Activated naive CD8-positive, alpha-beta T cell treated with anti-CD3 and anti-CD28 coated beads, Interleukin-2, amount 50 U/mL, for 24 hours (primary cell): ENCODE results near the gene UPF1.
"Not testable (repeated sequence)": the region's sequence is repeated elsewhere in the genome, so short reads cannot be mapped to it uniquely, and the experiment has no call there.

Experiments used
- ATAC-seq: fragments of 150-1000 bp; cut with Tn5 transposase; one replicate; pipeline ENCODE4 v1.10.0; 2021
- DNase-seq: peaks from one replicate; pipeline ENCODE4 v3.0.0; 2021
- H3K27ac Mint-ChIP-seq: one replicate; pipeline ENCODE4 v1.8.0; 2021; ENCODE audit warnings: mild to moderate bottlenecking, mixed read lengths
- H3K27me3 Mint-ChIP-seq: one replicate; pipeline ENCODE4 v1.8.0; 2021; ENCODE audit warnings: mixed read lengths
- H3K36me3 Mint-ChIP-seq: one replicate; pipeline ENCODE4 v1.8.0; 2021; ENCODE audit warnings: low read depth, mixed read lengths
- H3K4me1 Mint-ChIP-seq: one replicate; pipeline ENCODE4 v1.8.0; 2021; ENCODE audit warnings: mixed read lengths
- H3K4me3 Mint-ChIP-seq: one replicate; pipeline ENCODE4 v1.8.0; 2021; ENCODE audit warnings: mild to moderate bottlenecking, moderate library complexity, mixed read lengths
- H3K9me3 Mint-ChIP-seq: one replicate; pipeline ENCODE4 v1.8.0; 2021; ENCODE audit warnings: mixed read lengths

Gene UPF1

GRCh38 chr19:18897094-18898029 is 65.6 kb downstream of the UPF1 start:
- no peak for DNase-seq
- no peaks in the 10 kb centered on the region for H3K9me3 Mint-ChIP-seq
- peaks cover 29% of the 10 kb centered on the region for H3K27me3 Mint-ChIP-seq
- ATAC-seq = no peak
- H3K4me3 Mint-ChIP-seq = no peak overlapping the region
- H3K4me1 Mint-ChIP-seq = peaks cover 6% of the 10 kb centered on the region
- H3K36me3 Mint-ChIP-seq = no peaks in the 10 kb centered on the region
- H3K27ac Mint-ChIP-seq = no peak overlapping the region

GRCh38 chr19:18898081-18898606 is 66.4 kb downstream of the UPF1 start:
- H3K27me3 Mint-ChIP-seq = peaks cover 27% of the 10 kb centered on the region
- no peak overlapping the region for H3K4me3 Mint-ChIP-seq
- no peaks in the 10 kb centered on the region for H3K36me3 Mint-ChIP-seq
- H3K27ac Mint-ChIP-seq = no peak overlapping the region
- DNase-seq (no peak), ATAC-seq (no peak)
- peaks cover 6% of the 10 kb centered on the region for H3K4me1 Mint-ChIP-seq
- no peaks in the 10 kb centered on the region for H3K9me3 Mint-ChIP-seq

GRCh38 chr19:18898607-18899408 is 67.0 kb downstream of the UPF1 start:
- Mint-ChIP-seq H3K27me3 (peaks cover 22% of the 10 kb centered on the region), H3K27ac (no peak overlapping the region), H3K36me3 (no peaks in the 10 kb centered on the region), H3K4me3 (no peak overlapping the region), H3K9me3 (no peaks in the 10 kb centered on the region), H3K4me1 (peaks cover 6% of the 10 kb centered on the region)
- ATAC-seq = no peak
- DNase-seq = no peak

GRCh38 chr19:18899624-18900560 is 68.1 kb downstream of the UPF1 start:
- H3K36me3 Mint-ChIP-seq = no peaks in the 10 kb centered on the region
- H3K9me3 Mint-ChIP-seq = no peaks in the 10 kb centered on the region
- ATAC-seq (no peak), DNase-seq (no peak)
- H3K27me3 Mint-ChIP-seq = peaks cover 15% of the 10 kb centered on the region
- H3K4me3 Mint-ChIP-seq = no peak overlapping the region
- peaks cover 6% of the 10 kb centered on the region for H3K4me1 Mint-ChIP-seq
- no peak overlapping the region for H3K27ac Mint-ChIP-seq

- Mint-ChIP-seq H3K9me3 (no peaks in the 10 kb centered on the region), H3K27me3 (peaks cover 14% of the 10 kb centered on the region), H3K4me3 (no peak overlapping the region), H3K4me1 (peaks cover 6% of the 10 kb centered on the region), H3K36me3 (peaks cover 4% of the 10 kb centered on the region), H3K27ac (no peak overlapping the region)
- ATAC-seq = no peak
- no peak for DNase-seq
Observed at GRCh38 chr19:18900700-18901481, 69.1 kb downstream of the UPF1 start.

DNA sequence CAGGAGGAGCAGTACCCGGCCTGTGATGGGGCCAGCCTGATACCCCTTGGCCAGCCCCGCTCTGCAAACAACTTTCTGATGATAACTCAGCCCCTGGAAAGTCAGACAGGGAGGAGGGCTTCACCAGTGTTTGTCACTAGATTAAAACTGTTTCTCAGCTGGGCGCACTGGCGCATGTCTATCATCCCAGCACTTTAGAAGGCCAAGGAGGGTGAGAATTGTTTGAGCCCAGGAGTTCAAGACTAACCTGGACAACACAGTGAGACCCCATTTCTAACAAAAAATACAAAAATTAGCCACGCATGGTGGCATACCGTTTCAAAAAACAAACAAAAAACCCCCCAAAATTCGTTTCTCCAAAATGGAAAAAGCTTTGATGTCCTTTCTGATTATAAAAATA is 69.7 kb downstream of the UPF1 start:
- Mint-ChIP-seq H3K9me3 (no peaks in the 10 kb centered on the region), H3K27me3 (peaks cover 12% of the 10 kb centered on the region), H3K4me3 (no peak overlapping the region), H3K36me3 (peaks cover 4% of the 10 kb centered on the region), H3K27ac (no peak overlapping the region), H3K4me1 (peaks cover 5% of the 10 kb centered on the region)
- DNase-seq (no peak), ATAC-seq (no peak)

- not testable (repeated sequence) for H3K36me3 Mint-ChIP-seq, DNase-seq, H3K9me3 Mint-ChIP-seq
Observed at GRCh38 chr19:18902519-18902918, 70.8 kb downstream of the UPF1 start.

DNA sequence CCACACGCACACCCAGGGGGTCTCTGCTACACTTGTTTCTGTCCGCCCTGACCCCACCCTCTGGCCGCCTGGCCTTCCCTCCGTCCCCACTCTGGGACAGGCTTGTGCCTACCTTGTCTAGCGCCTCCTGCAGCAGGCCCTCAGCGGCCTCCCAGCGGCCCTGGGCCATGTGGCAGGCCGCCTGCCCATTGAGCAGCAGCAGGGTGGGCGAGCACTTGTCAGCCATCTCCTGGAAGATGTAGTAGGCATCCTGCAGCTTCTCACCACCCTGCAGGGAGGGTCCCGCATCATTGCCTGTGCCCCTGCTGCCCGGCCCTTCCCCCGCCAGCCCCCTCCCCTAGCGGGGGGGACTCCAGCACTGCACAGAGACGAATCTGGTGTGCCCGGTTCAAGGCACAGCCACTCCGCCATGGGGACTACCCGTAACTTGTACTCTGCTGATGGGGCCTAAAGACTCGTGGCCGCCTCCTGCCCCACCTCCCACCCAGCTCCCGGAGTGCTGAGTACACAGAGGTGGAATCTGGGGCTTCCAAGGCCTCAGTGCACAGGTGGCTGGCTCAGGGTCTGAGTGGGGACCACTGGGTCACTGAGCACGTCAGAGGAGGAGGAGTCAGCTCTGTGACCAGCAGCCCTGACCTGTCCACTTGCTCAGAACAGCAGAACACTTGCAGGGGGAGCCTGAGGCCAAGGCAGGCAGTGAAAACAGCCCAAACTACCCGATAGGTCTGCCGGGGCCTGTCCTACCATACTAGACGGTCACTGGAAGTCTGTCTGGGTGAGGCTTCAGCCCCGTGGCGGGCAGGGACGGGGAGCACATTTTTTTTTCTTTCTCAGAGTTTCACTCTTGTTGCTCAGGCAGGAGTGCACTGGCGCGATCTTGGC is 71.6 kb downstream of the UPF1 start:
- no peak overlapping the region for H3K27ac Mint-ChIP-seq
- no peak for DNase-seq
- ATAC-seq = no peak
- peaks cover 4% of the 10 kb centered on the region for H3K36me3 Mint-ChIP-seq
- no peak overlapping the region for H3K4me3 Mint-ChIP-seq
- no peaks in the 10 kb centered on the region for H3K27me3 Mint-ChIP-seq
- H3K4me1 Mint-ChIP-seq = no peaks in the 10 kb centered on the region
- no peaks in the 10 kb centered on the region for H3K9me3 Mint-ChIP-seq

More at GRCh38 chr19:18902519-18902918, 70.8 kb downstream of the UPF1 start:
- not testable (repeated sequence) for H3K4me3 Mint-ChIP-seq, ATAC-seq, H3K27me3 Mint-ChIP-seq, H3K4me1 Mint-ChIP-seq, H3K27ac Mint-ChIP-seq

DNA sequence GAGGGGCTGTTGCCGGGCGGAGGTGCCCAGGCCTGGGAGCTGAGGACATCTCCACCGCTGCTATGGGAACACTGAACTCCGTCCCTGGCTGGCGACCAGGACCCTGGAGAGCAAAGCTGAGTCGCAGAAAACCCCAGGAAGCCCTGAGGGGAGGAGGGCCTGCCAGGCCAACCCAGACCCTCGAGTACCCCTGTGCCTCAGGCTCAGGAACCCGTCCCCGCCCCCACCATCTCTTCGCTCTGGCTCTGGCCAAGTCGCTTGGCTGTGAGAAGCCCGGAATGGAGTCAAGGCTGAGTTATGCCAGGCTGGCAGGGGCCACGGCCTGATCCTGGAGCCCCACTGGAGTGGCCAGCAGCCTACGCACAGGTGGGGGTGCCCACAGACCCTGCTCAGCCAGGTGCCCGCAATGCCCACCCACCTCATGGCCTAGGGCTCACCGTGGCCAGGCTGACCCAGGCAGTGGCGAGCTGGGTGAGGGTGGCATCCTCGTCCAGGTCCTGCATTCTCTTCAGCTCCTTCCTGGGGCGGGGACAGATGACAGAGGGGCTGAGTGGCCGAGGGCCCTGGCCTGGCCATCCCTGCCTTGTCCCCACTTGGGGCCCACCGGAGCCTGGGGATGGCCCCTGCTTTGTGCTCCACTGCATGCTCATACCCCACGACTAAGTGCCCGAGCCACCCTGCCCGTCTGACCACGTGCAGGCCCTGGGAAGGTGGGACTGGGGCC is 72.7 kb downstream of the UPF1 start:
- Mint-ChIP-seq H3K9me3 (no peaks in the 10 kb centered on the region), H3K4me3 (no peak overlapping the region), H3K27ac (no peak overlapping the region), H3K4me1 (no peaks in the 10 kb centered on the region), H3K36me3 (peaks cover 4% of the 10 kb centered on the region), H3K27me3 (no peaks in the 10 kb centered on the region)
- DNase-seq (no peak), ATAC-seq (no peak)

GRCh38 chr19:18905058-18905456 is 73.3 kb downstream of the UPF1 start:
- DNase-seq (no peak), ATAC-seq (no peak)
- Mint-ChIP-seq H3K27ac (no peak overlapping the region), H3K4me1 (no peaks in the 10 kb centered on the region), H3K4me3 (no peak overlapping the region), H3K36me3 (peaks cover 7% of the 10 kb centered on the region), H3K9me3 (no peaks in the 10 kb centered on the region), H3K27me3 (no peaks in the 10 kb centered on the region)

GRCh38 chr19:18905513-18906236 is 73.9 kb downstream of the UPF1 start:
- Mint-ChIP-seq H3K4me1 (no peaks in the 10 kb centered on the region), H3K9me3 (no peaks in the 10 kb centered on the region), H3K36me3 (peaks cover 7% of the 10 kb centered on the region), H3K4me3 (no peak overlapping the region), H3K27me3 (no peaks in the 10 kb centered on the region), H3K27ac (no peak overlapping the region)
- DNase-seq = no peak
- no peak for ATAC-seq
